H1 (cell line): Measurements from ENCODE around the gene RALA. TPM values are rescaled to one million over a fixed set of nuclear protein-coding genes. Genes with fewer than 3 reads are reported as not detected.

Source experiments
- CTCF ChIA-PET: fragments of 300-600 bp; sonication (Branson Sonifier 250); formaldehyde crosslinking; loops from one replicate; lab custom pipeline; 2021; ENCODE audit not compliant: partially characterized antibody; lab: Charles Lee
- POLR2A ChIA-PET: fragments of 300-600 bp; sonication (Branson Sonifier 250); formaldehyde crosslinking; loops from one replicate; lab custom pipeline; 2021; ENCODE audit warnings: inconsistent platforms; ENCODE audit not compliant: partially characterized antibody; lab: Charles Lee
- DNase-seq, 2 experiments: peaks; one replicate each; pipeline versions ENCODE4 v3.0.0 to v3.0.0-alpha.2; 2010 to 2022; ENCODE audit warnings: low spot score in 2 of 2, low read depth in 1 of 2, mixed read lengths in 1 of 2
- FAIRE-seq: peaks from 2 replicates; lab custom pipeline; 2011; peaks lifted over from hg19 to GRCh38; lab: Jason Lieb, UNC
- H2AFZ ChIP-seq: 2 replicates; pipeline ENCODE4 v1.8.1; 2012; ENCODE audit warnings: low read length, inconsistent platforms
- H2AK5ac ChIP-seq: 2 replicates; pipeline ENCODE4 v1.6.1; 2013; ENCODE audit warnings: low read depth, low read length
- H2BK120ac ChIP-seq: replicated peaks from 2 replicates; pipeline ENCODE3; 2013; ENCODE audit warnings: low read depth, low read length, inconsistent platforms
- H2BK12ac ChIP-seq: 2 replicates; pipeline ENCODE4 v1.6.1; 2013; ENCODE audit warnings: low read depth, low read length
- H2BK15ac ChIP-seq: 2 replicates; pipeline ENCODE4 v1.6.1; 2013; ENCODE audit warnings: low read length
- H2BK20ac ChIP-seq: 2 replicates; pipeline ENCODE4 v1.6.1; 2013; ENCODE audit warnings: low read length
- H2BK5ac ChIP-seq: 2 replicates; pipeline ENCODE4 v1.6.1; 2013; ENCODE audit warnings: low read depth, low read length
- H3K14ac ChIP-seq: 2 replicates; pipeline ENCODE4 v1.6.1; 2013; ENCODE audit warnings: inconsistent platforms; ENCODE audit not compliant: insufficient read length
- H3K18ac ChIP-seq: 2 replicates; pipeline ENCODE4 v1.6.1; 2013; ENCODE audit warnings: low read length; ENCODE audit errors: extremely low read depth
- H3K23ac ChIP-seq: 2 replicates; pipeline ENCODE4 v1.6.1; 2013; ENCODE audit warnings: inconsistent platforms; ENCODE audit not compliant: insufficient read length
- H3K23me2 ChIP-seq: 2 replicates; pipeline ENCODE4 v1.6.1; 2013; ENCODE audit warnings: low read depth, low read length
- H3K27ac ChIP-seq: 2 replicates; pipeline ENCODE4 v1.6.1; 2011; ENCODE audit warnings: low read depth, low read length, inconsistent platforms
- H3K27me3 ChIP-seq, 4 experiments: replicated peaks in 1 of 4; 1 replicate in 1 of 4; 2 replicates in 3 of 4; pipeline versions ENCODE4 v1.6.1 to v1.8.1; 2011 to 2013; ENCODE audit warnings: low read length in 3 of 4, mild to moderate bottlenecking in 3 of 4, inconsistent platforms in 2 of 4, mixed read lengths in 2 of 4, moderate library complexity in 1 of 4; ENCODE audit not compliant: control insufficient read depth in 3 of 4, insufficient read depth in 3 of 4; ENCODE audit errors: extremely low read depth in 1 of 4
- H3K36me3 ChIP-seq, 4 experiments: 2 replicates each; pipeline versions ENCODE4 v1.6.1 to v1.8.1; 2011 to 2013; ENCODE audit warnings: mild to moderate bottlenecking in 4 of 4, low read length in 3 of 4, moderate library complexity in 2 of 4, control low read depth in 1 of 4, inconsistent platforms in 1 of 4; ENCODE audit not compliant: insufficient read depth in 4 of 4, control insufficient read depth in 2 of 4
- H3K4ac ChIP-seq: replicated peaks from 2 replicates; pipeline ENCODE3; 2013; ENCODE audit warnings: low read length, low read depth, mixed read lengths, inconsistent platforms; ENCODE audit not compliant: insufficient read length
- H3K4me1 ChIP-seq, 4 experiments: replicated peaks in 1 of 4; 1 replicate in 1 of 4; 2 replicates in 3 of 4; pipeline versions ENCODE4 v1.6.1 to v1.8.1; 2011 to 2013; ENCODE audit warnings: low read length in 3 of 4, inconsistent platforms in 2 of 4, mixed read lengths in 1 of 4; ENCODE audit not compliant: insufficient read depth in 4 of 4, control insufficient read depth in 3 of 4
- H3K4me2 ChIP-seq, 2 experiments: 2 replicates each; pipeline versions ENCODE4 v1.6.1 to v1.8.1; 2011 to 2013; ENCODE audit warnings: low read depth in 2 of 2, low read length in 2 of 2, control low read depth in 1 of 2, inconsistent platforms in 1 of 2, mild to moderate bottlenecking in 1 of 2; ENCODE audit not compliant: insufficient read depth in 1 of 2
- H3K4me3 ChIP-seq, 4 experiments: fragments of 200-600, 300-600 bp in 1 of 4; sonication (generic), shearing (Covaris generic), sonication (Bioruptor Twin) in 1 of 4; 2 replicates each; pipeline versions ENCODE4 v1.5.1 to v1.8.1; 2011 to 2016; ENCODE audit warnings: low read length in 4 of 4, low read depth in 3 of 4, control low read depth in 2 of 4, inconsistent platforms in 2 of 4, mild to moderate bottlenecking in 2 of 4, mixed read lengths in 1 of 4, moderate library complexity in 1 of 4; ENCODE audit not compliant: insufficient read depth in 2 of 4; ENCODE audit errors: extremely low read depth in 1 of 4
- H3K56ac ChIP-seq: replicated peaks from 2 replicates; pipeline ENCODE3; 2013; ENCODE audit warnings: low read depth, mild to moderate bottlenecking, mixed read lengths, low read length, inconsistent platforms; ENCODE audit not compliant: insufficient read length
- H3K79me1 ChIP-seq: 2 replicates; pipeline ENCODE4 v1.6.1; 2013; ENCODE audit warnings: low read depth, low read length, control low read depth
- H3K79me2 ChIP-seq, 2 experiments: 2 replicates each; pipeline versions ENCODE4 v1.6.1 to v1.8.1; 2012 to 2013; ENCODE audit warnings: low read length in 2 of 2, mild to moderate bottlenecking in 2 of 2, inconsistent platforms in 1 of 2; ENCODE audit not compliant: insufficient read depth in 2 of 2, control insufficient read depth in 1 of 2
- H3K9ac ChIP-seq, 4 experiments: replicated peaks in 1 of 4; 1 replicate in 1 of 4; 2 replicates in 3 of 4; pipeline versions ENCODE4 v1.6.1 to v1.8.1; 2011 to 2013; ENCODE audit warnings: low read depth in 3 of 4, low read length in 3 of 4, control low read depth in 2 of 4, mild to moderate bottlenecking in 2 of 4, moderate library complexity in 2 of 4, inconsistent platforms in 1 of 4; ENCODE audit errors: extremely low read depth in 1 of 4
- H3K9me3 ChIP-seq, 2 experiments: 2 replicates each; pipeline versions ENCODE4 v1.6.1 to v1.8.1; 2012 to 2013; ENCODE audit warnings: mild to moderate bottlenecking in 2 of 2, moderate library complexity in 2 of 2, control low read depth in 1 of 2, inconsistent platforms in 1 of 2, low read depth in 1 of 2, low read length in 1 of 2, mixed read lengths in 1 of 2; ENCODE audit not compliant: insufficient read depth in 2 of 2
- H4K20me1 ChIP-seq, 2 experiments: replicated peaks in 1 of 2; 2 replicates each; pipeline versions ENCODE3 to v1.8.1; 2011 to 2013; ENCODE audit warnings: inconsistent platforms in 2 of 2, low read length in 2 of 2, mild to moderate bottlenecking in 1 of 2; ENCODE audit not compliant: insufficient read depth in 2 of 2, control insufficient read depth in 1 of 2
- H4K5ac ChIP-seq: 2 replicates; pipeline ENCODE4 v1.6.1; 2013; ENCODE audit warnings: low read length, low read depth, mixed read lengths, inconsistent platforms; ENCODE audit not compliant: insufficient read length
- H4K8ac ChIP-seq: 2 replicates; pipeline ENCODE4 v1.8.0; 2013; ENCODE audit warnings: mild to moderate bottlenecking, moderate library complexity, low read length, inconsistent platforms; ENCODE audit not compliant: insufficient read depth; ENCODE audit errors: extremely low read depth
- H4K91ac ChIP-seq: replicated peaks from 2 replicates; pipeline ENCODE3; 2013; ENCODE audit warnings: low read length, mixed read lengths, inconsistent platforms; ENCODE audit not compliant: insufficient read length
- BRCA1 ChIP-seq: IDR thresholded peaks from 2 replicates; pipeline ENCODE4 v1.6.1; 2012; ENCODE audit warnings: low read depth, low read length, improper control_type of control experiment
- KDM4A ChIP-seq: IDR thresholded peaks from one replicate; pipeline ENCODE4 v1.7.1; 2012; ENCODE audit warnings: low read depth, mild to moderate bottlenecking, moderate library complexity, low read length, inconsistent platforms; ENCODE audit not compliant: severe bottlenecking
- TAF7 ChIP-seq: optimal IDR thresholded peaks from 2 replicates; pipeline ENCODE3; 2011; ENCODE audit warnings: low read depth, mild to moderate bottlenecking, inconsistent platforms, low read length, moderate library complexity, borderline replicate concordance
- WGBS, 2 experiments: shearing (Covaris generic) in 1 of 2; methylation state at CpG; one replicate each; pipeline versions ENCODE4 v1.1.6 to v1.1.7; 2013 to 2015; ENCODE audit warnings: low lambda C conversion rate in 2 of 2, mixed read lengths in 2 of 2, inconsistent platforms in 1 of 2, low coverage in 1 of 2, missing lambda C conversion rate in 1 of 2; ENCODE audit not compliant: insufficient replicate concordance in 2 of 2, insufficient coverage in 1 of 2, insufficient read length in 1 of 2; ENCODE audit errors: extremely low coverage in 1 of 2, missing lambda C conversion rate in 1 of 2; 5-methylcytosine and 5-hydroxymethylcytosine counted together
- polyA plus RNA-seq, 7 experiments: library from polyadenylated mRNA; depleted of rRNA in 3 of 7; stranded (reverse) in 5 of 7; unstranded in 2 of 7; fragments of >200 nt in 5 of 7; fragments of 200-250 nt in 2 of 7; gene quantifications; 1 replicate in 5 of 7; 2 replicates in 1 of 7; 4 replicates in 1 of 7; pipeline versions ENCODE4 v1.2.1 to v1.2.3, GENCODE V29; 2011 to 2013; ENCODE audit warnings: missing spikeins in 2 of 7, mixed read lengths in 2 of 7
- total RNA-seq: library from RNA; stranded (reverse); fragmentation: NEBNext Ultra II Directional; extraction: Animal tissue kit (Norgen Biotek cat#: 25700); gene quantifications from 2 replicates; pipeline ENCODE4 v1.2.1, GENCODE V29; 2021

RALA gene
- total and polyA plus RNA-seq, 2 of the 8 experiments (the other 6 are each of a cell fraction or from before 2014, with no cell fraction given), result 24.1 to 72.8 TPM

DNA sequence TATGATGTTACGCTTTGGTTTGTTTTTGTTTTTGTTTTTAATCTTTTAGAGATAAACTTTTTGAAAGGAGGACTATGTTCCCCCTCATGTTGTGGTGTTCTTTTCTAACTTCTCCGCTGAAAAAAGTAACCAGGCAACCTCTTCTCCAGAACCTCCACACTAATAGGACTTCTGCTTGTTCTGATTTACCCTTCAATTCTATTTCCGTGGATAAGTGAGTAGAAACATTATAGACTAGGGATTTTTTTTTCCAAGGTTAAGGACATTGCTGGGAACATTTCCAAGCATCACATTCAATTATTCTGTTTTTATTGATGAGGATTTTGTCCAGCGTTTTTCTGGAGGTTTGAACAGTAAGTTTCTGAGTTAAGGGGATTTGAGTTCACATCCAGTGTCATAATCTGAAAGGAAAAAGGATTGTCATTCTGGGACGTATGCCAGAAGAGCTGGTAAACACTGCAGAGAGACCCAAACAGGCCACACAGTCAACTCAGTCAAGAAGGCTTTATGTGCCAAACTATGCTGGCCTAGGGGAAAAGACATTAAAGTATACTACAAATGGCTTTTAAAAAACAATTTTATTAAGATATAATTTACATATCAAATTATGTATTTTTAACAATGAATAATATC is 28.3 kb upstream of the RALA start:
- Histone ChIP-seq H3K27ac (no peak overlapping the region), H3K56ac (no peak overlapping the region), H2BK5ac (no peak overlapping the region), H3K79me2 (no peaks in the 10 kb centered on the region), H2AK5ac (no peak overlapping the region), H2BK120ac (no peak overlapping the region), H3K23ac (no peak overlapping the region), H4K91ac (no peak overlapping the region), H4K20me1 (no peaks in the 10 kb centered on the region), H3K4ac (no peak overlapping the region), H3K23me2 (no peaks in the 10 kb centered on the region), H2BK15ac (no peak overlapping the region), H3K79me1 (no peaks in the 10 kb centered on the region), H3K18ac (no peak overlapping the region), H3K4me1 (no peaks in the 10 kb centered on the region), H3K9me3 (no peaks in the 10 kb centered on the region), H2BK12ac (no peak overlapping the region), H2AFZ (no peak overlapping the region), H3K9ac (no peak overlapping the region), H3K14ac (no peak overlapping the region), H3K4me3 (no peak overlapping the region), H4K8ac (no peak overlapping the region), H3K4me2 (no peak overlapping the region), H4K5ac (no peak overlapping the region), H3K36me3 (no peaks in the 10 kb centered on the region), H2BK20ac (no peak overlapping the region), H3K27me3 (no peaks in the 10 kb centered on the region)
- POLR2A ChIA-PET, result interaction anchor here (1.3 kb wide), 1 partner anchor 28 kb away, joined by 6 read pairs; the partner anchor contains the start of gene RALA
- FAIRE-seq (no peak), DNase-seq (no peak)
- CTCF ChIA-PET, result interaction anchor here (0.6 to 1.1 kb wide), 2 partner anchors 15 to 356 kb away, joined by 3 to 4 read pairs; no protein-coding TSS in a partner anchor
- WGBS, 2 experiments, result 86% methylated on average over 5 of the region's 5 CpGs; no CpG with 5 or more reads in 1 of the 2 experiments
- no peak for TF ChIP-seq BRCA1
- no peak for TF ChIP-seq TAF7
- no peak for TF ChIP-seq KDM4A
